NCI-H146 treated with DMSO at 0.1 percent for 48 hours (cell line): Measurements from ENCODE around the gene ESRP2.

Source experiments
- DNase-seq: peaks from one replicate; lab custom pipeline; 2025; ENCODE audit not compliant: unreplicated experiment; lab: John Stamatoyannopoulos, UW

Gene ESRP2

GRCh38 chr16:68264128-68265077 lies 28.5 kb upstream of the ESRP2 start, which contains the start of gene SLC7A6:
SLC7A6 (plus strand) TSS chr16:68264526; CDS start chr16:68274727, 10,201 bp downstream.
- DNase-seq = peak; percentile 13

DNA sequence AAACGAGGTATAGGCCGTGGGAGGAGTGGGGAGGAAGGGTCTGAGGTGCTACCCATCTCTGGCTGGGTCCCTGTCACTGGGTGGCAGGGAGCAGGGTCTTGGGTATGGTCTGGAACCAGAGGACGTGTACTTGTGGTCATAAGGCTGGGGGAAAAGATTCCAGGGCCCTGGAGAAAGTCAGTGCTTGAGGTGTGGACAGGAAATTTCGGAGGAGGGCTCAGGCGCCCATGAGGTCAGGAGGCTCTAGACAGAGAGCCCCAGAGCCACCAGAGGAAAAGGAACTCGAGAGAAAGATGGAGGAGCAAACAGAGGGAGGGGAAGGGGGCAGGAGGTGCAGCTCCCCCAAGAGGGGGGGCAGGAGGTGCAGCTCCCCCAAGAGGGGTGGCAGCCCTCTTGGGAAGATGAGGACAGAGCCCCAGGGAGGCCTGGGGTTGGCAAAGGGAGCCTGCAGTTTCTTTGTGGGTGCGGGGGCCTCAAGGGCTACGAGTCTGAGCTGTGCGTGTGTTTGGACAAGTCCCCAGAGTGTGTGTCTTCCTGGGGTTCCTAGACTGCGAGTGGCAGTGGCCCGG lies 27.7 kb upstream of the ESRP2 start:
- DNase-seq = no peak

DNA sequence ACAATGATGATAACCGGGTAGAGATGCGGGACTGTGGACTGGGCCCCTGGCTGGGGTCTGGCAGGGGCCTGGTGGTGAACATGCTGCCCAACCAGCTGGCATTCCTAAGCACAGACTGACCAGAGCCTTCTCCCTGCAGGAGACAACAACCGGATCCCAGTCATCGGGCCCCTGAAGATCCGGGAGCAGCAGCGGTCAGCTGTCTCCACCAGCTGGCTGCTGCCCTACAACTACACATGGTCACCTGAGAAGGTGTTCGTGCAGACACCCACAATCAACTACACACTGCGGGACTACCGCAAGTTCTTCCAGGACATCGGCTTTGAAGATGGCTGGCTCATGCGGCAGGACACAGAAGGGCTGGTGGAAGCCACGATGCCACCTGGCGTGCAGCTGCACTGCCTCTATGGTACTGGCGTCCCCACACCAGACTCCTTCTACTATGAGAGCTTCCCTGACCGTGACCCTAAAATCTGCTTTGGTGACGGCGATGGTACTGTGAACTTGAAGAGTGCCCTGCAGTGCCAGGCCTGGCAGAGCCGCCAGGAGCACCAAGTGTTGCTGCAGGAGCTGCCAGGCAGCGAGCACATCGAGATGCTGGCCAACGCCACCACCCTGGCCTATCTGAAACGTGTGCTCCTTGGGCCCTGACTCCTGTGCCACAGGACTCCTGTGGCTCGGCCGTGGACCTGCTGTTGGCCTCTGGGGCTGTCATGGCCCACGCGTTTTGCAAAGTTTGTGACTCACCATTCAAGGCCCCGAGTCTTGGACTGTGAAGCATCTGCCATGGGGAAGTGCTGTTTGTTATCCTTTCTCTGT lies 23.3 kb upstream of the ESRP2 start:
- no peak for DNase-seq

- DNase-seq = no peak
These were observed 22.2 kb upstream of the ESRP2 start for GRCh38 chr16:68257906-68258800.

DNA sequence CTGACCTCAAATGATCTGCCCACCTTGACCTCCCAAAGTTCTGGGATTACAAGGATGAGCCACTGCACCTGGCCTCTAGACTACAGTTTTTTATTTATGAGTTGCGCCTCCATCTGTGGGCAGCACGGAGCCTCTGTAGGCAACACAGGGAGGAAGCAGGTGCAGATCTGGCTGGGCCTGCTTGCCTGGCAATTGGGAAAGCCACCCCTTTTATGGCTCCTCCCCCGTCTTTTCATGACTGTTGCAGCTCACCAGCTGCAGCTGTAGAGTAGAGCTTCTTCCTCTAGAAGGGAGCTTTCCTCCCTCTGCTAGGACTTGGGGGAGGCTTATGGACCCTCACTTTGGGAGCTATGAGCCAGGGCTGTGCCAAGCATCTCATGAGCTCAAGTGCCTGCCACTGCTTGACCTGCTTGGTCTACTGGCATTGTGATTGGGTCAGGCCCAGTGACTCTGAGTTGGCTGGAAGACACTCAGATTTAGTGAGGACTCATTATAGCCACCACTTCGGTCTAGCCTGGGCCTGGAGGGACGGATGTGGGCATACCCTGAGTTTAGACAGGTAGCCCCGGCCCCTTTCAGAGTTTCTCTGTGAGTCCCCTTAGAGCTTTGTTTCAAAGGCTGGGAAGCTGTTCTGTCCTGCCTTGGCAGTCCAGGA lies 21.5 kb upstream of the ESRP2 start:
- peak; percentile 35 for DNase-seq

DNA sequence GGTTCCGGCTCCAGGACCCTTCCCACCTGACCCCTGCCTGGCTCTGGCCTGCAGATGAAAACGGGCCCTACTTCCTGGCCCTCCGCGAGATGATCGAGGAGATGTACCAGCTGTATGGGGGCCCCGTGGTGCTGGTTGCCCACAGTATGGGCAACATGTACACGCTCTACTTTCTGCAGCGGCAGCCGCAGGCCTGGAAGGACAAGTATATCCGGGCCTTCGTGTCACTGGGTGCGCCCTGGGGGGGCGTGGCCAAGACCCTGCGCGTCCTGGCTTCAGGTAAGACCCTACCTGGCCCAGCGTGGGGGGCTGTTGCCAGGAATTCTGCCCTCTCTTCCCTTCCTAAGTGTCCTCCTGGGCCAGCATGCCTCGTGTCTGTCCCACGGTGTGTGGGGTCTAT lies 19.8 kb upstream of the ESRP2 start:
- no peak for DNase-seq

DNA sequence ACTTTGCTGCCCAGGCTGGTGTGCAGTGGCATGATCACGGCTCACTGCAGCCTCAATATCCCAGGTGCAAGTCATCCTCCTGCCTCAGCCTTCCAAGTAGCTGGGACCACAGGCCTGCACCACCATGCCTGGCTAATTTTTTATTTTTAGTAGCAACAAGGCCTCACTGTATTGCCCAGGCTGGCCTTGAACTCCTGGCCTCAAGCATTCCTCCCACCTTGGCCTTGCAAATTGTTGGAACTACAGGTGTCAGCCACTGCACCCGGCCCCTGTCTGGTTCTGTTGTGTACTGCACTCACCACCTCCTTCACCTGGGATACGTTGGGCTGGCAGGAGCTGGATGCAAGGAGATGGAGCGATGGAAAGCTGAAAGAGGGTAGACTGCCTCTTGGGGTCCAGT lies 17.8 kb upstream of the ESRP2 start:
- DNase-seq = no peak

DNA sequence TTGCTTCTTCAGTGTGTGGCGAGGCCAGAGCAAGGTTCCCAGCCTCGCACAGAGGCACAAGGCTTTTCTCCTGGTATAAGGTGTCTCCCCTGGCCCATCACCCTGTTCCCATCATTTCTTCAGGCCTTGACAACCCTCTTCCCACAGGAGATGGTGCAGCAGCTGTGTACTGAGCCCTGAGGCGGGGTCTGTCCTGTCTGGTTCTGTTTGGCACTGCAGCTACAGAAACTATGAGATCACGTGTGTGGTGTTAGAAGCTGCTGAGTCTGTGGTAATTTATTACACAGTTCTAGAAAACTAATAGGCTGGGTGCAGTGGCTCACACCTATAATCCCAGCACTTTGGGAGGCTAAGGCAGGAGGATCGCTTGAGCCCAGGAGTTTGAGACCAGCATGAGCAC lies 16.5 kb upstream of the ESRP2 start:
- no peak for DNase-seq

- DNase-seq = no peak
These were observed 15.9 kb upstream of the ESRP2 start for GRCh38 chr16:68251832-68252231.

- DNase-seq = no peak
These were observed 15.0 kb upstream of the ESRP2 start for GRCh38 chr16:68250951-68251350.

- DNase-seq = no peak
These were observed 13.4 kb upstream of the ESRP2 start for GRCh38 chr16:68249371-68249770.

- DNase-seq = no peak
These were observed 12.0 kb upstream of the ESRP2 start for GRCh38 chr16:68247932-68248331.

- no peak for DNase-seq
These were observed 11.5 kb upstream of the ESRP2 start for GRCh38 chr16:68247400-68247799.

DNA sequence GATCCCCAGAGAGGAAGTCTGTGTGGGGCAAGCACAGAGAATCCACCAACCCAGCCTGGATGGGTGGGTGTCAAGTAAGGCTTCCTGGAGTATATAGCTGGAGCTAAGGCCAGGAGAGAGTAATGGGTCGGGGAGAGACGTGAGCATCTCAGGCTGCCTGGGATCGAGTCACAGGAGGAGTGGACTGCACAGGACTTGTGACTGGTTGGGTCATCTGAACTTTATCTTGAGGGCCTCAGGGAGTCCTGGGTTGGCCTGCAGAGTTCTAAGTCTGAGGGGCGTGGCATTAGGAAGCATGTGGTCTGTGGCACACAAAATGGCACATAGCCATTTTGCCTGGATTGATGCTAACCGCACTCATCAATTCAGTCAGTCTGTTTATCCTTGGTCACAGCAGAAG lies 10.7 kb upstream of the ESRP2 start:
- no peak for DNase-seq

DNA sequence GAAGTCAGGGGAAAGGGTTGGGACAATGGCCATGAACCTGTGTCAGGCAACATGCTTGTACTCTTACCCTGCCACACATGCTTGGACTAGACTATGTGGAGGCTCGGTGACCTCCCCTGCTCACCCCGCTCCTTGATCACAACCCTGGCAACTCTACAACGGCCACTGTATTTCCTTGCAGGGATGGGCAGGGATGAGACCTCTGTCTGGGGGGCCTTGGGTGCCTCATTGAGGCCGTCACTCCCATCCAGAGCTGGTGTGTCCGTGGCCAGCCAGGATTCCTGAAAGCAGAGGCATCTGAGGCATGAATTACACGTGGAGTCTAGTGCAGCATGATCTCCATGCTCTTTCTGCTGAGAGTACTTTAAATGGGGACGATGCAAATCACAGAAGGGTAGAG lies 10.2 kb upstream of the ESRP2 start:
- no peak for DNase-seq

- peak; percentile 52 for DNase-seq
These were observed 9.3 kb upstream of the ESRP2 start, which contains the start of gene PLA2G15 for GRCh38 chr16:68244903-68245853. PLA2G15 (plus strand) TSS chr16:68245373; CDS start chr16:68245427, 54 bp downstream.

- DNase-seq = no peak
These were observed 8.6 kb upstream of the ESRP2 start for GRCh38 chr16:68244481-68244902.

GRCh38 chr16:68242926-68243858 lies 7.3 kb upstream of the ESRP2 start:
- DNase-seq = no peak
